HEK293 (cell line): ENCODE data around the gene SAYSD1.

Experiments
- CTCF ChIP-seq: fragments of 450-650 bp; formaldehyde crosslinking; IDR thresholded peaks from 2 replicates; pipeline ENCODE4 v1.5.1; 2016; ENCODE audit warnings: missing biosample characterization, missing genetic modification characterization
- EGR2 ChIP-seq: fragments of 450-650 bp; formaldehyde crosslinking; IDR thresholded peaks from 2 replicates; pipeline ENCODE4 v1.5.1; 2016; ENCODE audit warnings: low read depth, missing biosample characterization, missing genetic modification characterization
- ELK4 ChIP-seq: IDR thresholded peaks from 2 replicates; pipeline ENCODE4 v1.6.1; 2011; ENCODE audit warnings: mild to moderate bottlenecking, low read depth, low read length, borderline replicate concordance
- HIC1 ChIP-seq: fragments of 450-650 bp; formaldehyde crosslinking; IDR thresholded peaks from 2 replicates; pipeline ENCODE4 v1.5.1; 2016; ENCODE audit warnings: missing biosample characterization, missing genetic modification characterization
- IKZF3 ChIP-seq: fragments of 450-650 bp; IDR thresholded peaks from 2 replicates; pipeline ENCODE4 v1.5.0; 2018; ENCODE audit warnings: missing biosample characterization, mild to moderate bottlenecking, missing genetic modification characterization, moderate library complexity
- KLF1 ChIP-seq: fragments of 450-650 bp; formaldehyde crosslinking; IDR thresholded peaks from 2 replicates; pipeline ENCODE4 v1.5.1; 2016; ENCODE audit warnings: missing biosample characterization, missing genetic modification characterization
- KLF7 ChIP-seq: fragments of 450-650 bp; formaldehyde crosslinking; IDR thresholded peaks from 2 replicates; pipeline ENCODE4 v1.5.1; 2016; ENCODE audit warnings: missing biosample characterization, missing genetic modification characterization, borderline replicate concordance
- PRDM1 ChIP-seq: fragments of 450-650 bp; formaldehyde crosslinking; IDR thresholded peaks from 2 replicates; pipeline ENCODE4; 2016; ENCODE audit warnings: missing biosample characterization, missing genetic modification characterization
- PRDM4 ChIP-seq: fragments of 450-650 bp; formaldehyde crosslinking; IDR thresholded peaks from 2 replicates; pipeline ENCODE4 v1.5.1; 2017; ENCODE audit warnings: missing biosample characterization, missing genetic modification characterization
- RBAK ChIP-seq: fragments of 450-650 bp; formaldehyde crosslinking; IDR thresholded peaks from 2 replicates; pipeline ENCODE4 v1.5.1; 2016; ENCODE audit warnings: missing biosample characterization, missing genetic modification characterization
- REST ChIP-seq: fragments of 450-650 bp; formaldehyde crosslinking; IDR thresholded peaks from 2 replicates; pipeline ENCODE4 v1.5.1; 2016; ENCODE audit warnings: missing biosample characterization, missing genetic modification characterization
- ZBTB6 ChIP-seq: fragments of 450-650 bp; formaldehyde crosslinking; IDR thresholded peaks from 2 replicates; pipeline ENCODE4 v1.5.1; 2017; ENCODE audit warnings: missing biosample characterization, missing genetic modification characterization
- ZNF2 ChIP-seq: fragments of 450-650 bp; formaldehyde crosslinking; IDR thresholded peaks from 2 replicates; pipeline ENCODE4 v1.5.1; 2016; ENCODE audit warnings: missing biosample characterization, missing genetic modification characterization
- ZNF274 ChIP-seq, 2 experiments: fragments of 200-500 bp in 1 of 2; fragments of 450-650 bp in 1 of 2; sonication (Bioruptor generic) in 1 of 2; formaldehyde crosslinking in 1 of 2; IDR thresholded peaks; 2 replicates each; pipeline versions ENCODE4 v1.5.1 to v1.6.1; 2014 to 2016; ENCODE audit warnings: borderline replicate concordance in 1 of 2, inconsistent platforms in 1 of 2, low read length in 1 of 2, missing biosample characterization in 1 of 2, missing genetic modification characterization in 1 of 2
- ZNF521 ChIP-seq: fragments of 450-650 bp; formaldehyde crosslinking; IDR thresholded peaks from 2 replicates; pipeline ENCODE4 v1.5.1; 2017; ENCODE audit warnings: missing biosample characterization, mild to moderate bottlenecking, missing genetic modification characterization
- ZNF560 ChIP-seq: fragments of 450-650 bp; formaldehyde crosslinking; IDR thresholded peaks from 2 replicates; pipeline ENCODE4 v1.5.1; 2017; ENCODE audit warnings: missing biosample characterization, missing genetic modification characterization, borderline replicate concordance
- ZNF660 ChIP-seq: fragments of 450-650 bp; IDR thresholded peaks from 2 replicates; pipeline ENCODE4 v1.5.1; 2018; ENCODE audit warnings: missing biosample characterization, mild to moderate bottlenecking, missing genetic modification characterization
- ZNF692 ChIP-seq: fragments of 450-650 bp; formaldehyde crosslinking; IDR thresholded peaks from 2 replicates; pipeline ENCODE4 v1.5.1; 2016; ENCODE audit warnings: missing biosample characterization, missing genetic modification characterization
- ZNF701 ChIP-seq: fragments of 450-650 bp; formaldehyde crosslinking; IDR thresholded peaks from 2 replicates; pipeline ENCODE4 v1.5.1; 2016; ENCODE audit warnings: missing biosample characterization, missing genetic modification characterization
- ZNF776 ChIP-seq: fragments of 450-650 bp; formaldehyde crosslinking; IDR thresholded peaks from 2 replicates; pipeline ENCODE4 v1.5.0; 2017; ENCODE audit warnings: missing biosample characterization, missing genetic modification characterization, borderline replicate concordance
- ZNF777 ChIP-seq: fragments of 450-650 bp; formaldehyde crosslinking; IDR thresholded peaks from 2 replicates; pipeline ENCODE4 v1.5.1; 2017; ENCODE audit warnings: missing biosample characterization, missing genetic modification characterization, borderline replicate concordance

SAYSD1 gene

GRCh38 chr6:39114704-39115599 lies at the start of gene SAYSD1 (continued):
- TF ChIP-seq ZNF701 (no peak), ZNF2 (tag by site-specific recombination) (peak; percentile 90), ZNF776 (no peak), HIC1 (tag by site-specific recombination) (no peak), ZNF560 (tag by site-specific recombination) (no peak), PRDM4 (tag by site-specific recombination) (peak; percentile 69), ELK4 (no peak), KLF7 (tag by site-specific recombination) (peak; percentile 93), EGR2 (tag by site-specific recombination) (no peak), REST (tag by site-specific recombination) (0 out of 2 replicates have a peak, but pooled peaks have one; percentile 12), ZNF777 (no peak), ZNF660 (tag by site-specific recombination) (peak; percentile 78), ZNF274 (IDR thresholded peaks at IDR 0.05; ENCODE audit: low read length) (no peak), ZNF274 (tag by site-specific recombination; IDR thresholded peaks at IDR 0.05; ENCODE audit: borderline replicate concordance) (no peak), IKZF3 (tag by site-specific recombination) (no peak), CTCF (no peak), ZBTB6 (tag by site-specific recombination) (no peak), ZNF521 (tag by site-specific recombination) (no peak), ZNF692 (peak; percentile 90), PRDM1 (tag by site-specific recombination) (no peak), KLF1 (tag by site-specific recombination) (peak; percentile 89), RBAK (tag by site-specific recombination) (no peak)
